Central memory CD8-positive, alpha-beta T cell (primary cell): Measurements from ENCODE around the gene MAGEB18.

Experiments used
- ATAC-seq: fragments of 150-1000 bp; cut with Tn5 transposase; replicated peaks from 2 replicates; pipeline ENCODE4 v1.10.0; 2022; ENCODE audit warnings: mild to moderate bottlenecking, moderate FRiP score, moderate number of reproducible peaks; ENCODE audit not compliant: poor library complexity, severe bottlenecking; ENCODE audit errors: extremely low read depth
- DNase-seq, 2 donors: peaks; one replicate each; pipeline ENCODE4 v3.0.0; 2021; ENCODE audit warnings: low spot score in 2 of 2
- H3K27ac Mint-ChIP-seq: one replicate; pipeline ENCODE4 v1.8.0; 2022; ENCODE audit warnings: low read depth, mild to moderate bottlenecking, moderate library complexity, mixed read lengths
- H3K27me3 Mint-ChIP-seq: one replicate; pipeline ENCODE4 v1.8.0; 2022; ENCODE audit warnings: mixed read lengths
- H3K36me3 Mint-ChIP-seq: one replicate; pipeline ENCODE4 v1.8.0; 2022; ENCODE audit warnings: mild to moderate bottlenecking, moderate library complexity, mixed read lengths; ENCODE audit not compliant: insufficient read depth
- H3K4me1 Mint-ChIP-seq: one replicate; pipeline ENCODE4 v1.8.0; 2022; ENCODE audit warnings: mixed read lengths
- H3K4me3 Mint-ChIP-seq: one replicate; pipeline ENCODE4 v1.8.0; 2022; ENCODE audit warnings: mild to moderate bottlenecking, moderate library complexity, mixed read lengths
- H3K9me3 Mint-ChIP-seq: one replicate; pipeline ENCODE4 v1.8.0; 2022; ENCODE audit warnings: mixed read lengths

The MAGEB18 gene

DNA sequence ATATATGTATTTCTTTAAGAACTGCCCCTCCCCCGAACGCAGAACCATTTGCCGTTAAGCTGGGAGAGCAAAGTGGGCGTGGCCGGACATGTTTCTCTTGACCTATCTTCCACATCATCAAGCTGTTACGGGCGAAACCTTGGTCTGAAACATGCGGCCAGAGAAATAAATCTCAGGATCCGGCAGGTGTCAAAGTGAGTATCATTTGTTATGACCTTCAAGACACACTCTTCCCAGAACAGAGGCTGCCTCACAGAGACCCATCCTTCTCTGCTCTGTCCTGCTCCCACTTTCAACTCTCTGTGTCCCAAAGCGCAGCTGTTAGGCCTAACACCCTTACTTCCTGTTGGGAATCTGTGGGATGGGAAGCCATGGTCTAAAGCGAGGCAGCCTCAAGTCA, at the start of gene MAGEB18:
MAGEB18 (plus strand) TSS at position 70 of the 400 bp plus-strand sequence. CDS start 643 bp downstream, outside the sequence.
- no peaks in the 10 kb centered on the region for H3K4me1 Mint-ChIP-seq
- H3K9me3 Mint-ChIP-seq: peaks cover 4% of the 10 kb centered on the region
- H3K27ac Mint-ChIP-seq: no peak within 1 kb of the TSS
- no peak for ATAC-seq
- no peak for DNase-seq
- no peak within 1 kb of the TSS for H3K4me3 Mint-ChIP-seq
- no peaks in the 10 kb centered on the region for H3K27me3 Mint-ChIP-seq
- H3K36me3 Mint-ChIP-seq: no peaks in the 10 kb centered on the region

DNA sequence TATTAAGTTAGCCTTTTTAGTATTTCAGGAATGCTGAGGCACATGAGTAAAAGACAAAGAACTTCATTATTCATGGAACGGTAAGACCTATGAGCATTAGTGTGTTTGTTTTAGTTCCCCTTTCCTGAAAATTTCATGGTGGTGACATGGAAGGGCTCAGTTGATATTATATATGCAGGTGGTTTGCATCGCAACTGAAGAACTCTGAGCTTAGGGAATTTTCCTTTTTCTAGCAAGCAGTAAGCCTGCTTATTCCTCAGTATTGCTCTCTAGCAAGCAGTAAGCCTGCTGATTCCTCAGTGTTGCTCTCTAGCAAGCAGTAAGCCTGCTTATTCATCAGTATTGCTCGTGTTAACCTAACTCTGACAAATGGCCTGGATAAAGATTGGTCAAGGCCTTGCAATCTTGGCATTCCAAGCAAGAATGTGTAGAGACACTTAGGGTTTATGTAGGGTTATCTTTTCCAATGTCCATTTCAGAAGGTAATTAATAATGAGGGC, 37.7 kb upstream of the MAGEB18 start:
- ATAC-seq (no peak), DNase-seq (no peak)
- Mint-ChIP-seq H3K4me1 (no peaks in the 10 kb centered on the region), H3K36me3 (no peaks in the 10 kb centered on the region), H3K27me3 (no peaks in the 10 kb centered on the region), H3K9me3 (no peaks in the 10 kb centered on the region), H3K4me3 (no peak overlapping the region), H3K27ac (no peak overlapping the region)

DNA sequence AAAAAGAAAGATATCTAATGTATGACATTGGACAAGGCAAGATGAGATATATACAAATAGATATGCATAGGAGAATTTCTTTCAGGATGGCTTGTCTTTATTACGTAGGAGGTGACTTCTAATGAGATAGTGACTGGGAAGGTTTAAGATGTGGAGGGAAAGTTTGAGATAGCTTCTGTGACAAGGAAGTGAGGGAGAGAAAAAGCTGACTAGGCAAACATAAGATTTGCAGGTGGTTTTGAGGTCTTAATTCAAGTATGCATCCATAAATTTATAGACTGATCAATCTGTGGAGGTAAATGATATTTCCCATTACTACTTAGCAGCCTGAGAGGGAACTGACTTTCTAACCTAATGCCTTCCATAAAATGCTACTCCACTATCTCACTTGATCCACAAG, 29.0 kb upstream of the MAGEB18 start:
- H3K36me3 Mint-ChIP-seq: no peaks in the 10 kb centered on the region
- no peak for ATAC-seq
- DNase-seq: no peak
- H3K4me3 Mint-ChIP-seq: no peak overlapping the region
- no peaks in the 10 kb centered on the region for H3K9me3 Mint-ChIP-seq
- H3K27ac Mint-ChIP-seq: no peak overlapping the region
- no peaks in the 10 kb centered on the region for H3K27me3 Mint-ChIP-seq
- no peaks in the 10 kb centered on the region for H3K4me1 Mint-ChIP-seq

DNA sequence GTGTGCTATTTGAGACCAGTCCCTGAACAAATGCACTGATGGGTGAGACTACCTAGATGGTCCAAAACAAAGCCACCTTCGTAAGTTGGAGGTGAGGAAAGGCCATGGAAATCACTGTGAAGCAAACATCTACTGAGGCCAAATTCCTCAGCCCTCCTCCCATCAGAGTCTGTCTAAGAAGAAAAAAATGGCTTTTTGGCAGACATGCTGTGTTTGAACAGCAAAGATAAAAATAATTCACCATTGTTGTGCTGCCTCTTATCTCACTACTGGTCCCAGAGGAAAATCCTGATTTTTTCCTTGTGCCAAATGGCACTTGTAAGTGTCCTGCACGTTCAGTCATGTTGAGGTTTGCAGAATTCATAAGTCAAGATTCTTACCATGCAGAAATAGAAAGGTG, 7.9 kb downstream of the MAGEB18 start:
- Mint-ChIP-seq H3K27me3 (no peaks in the 10 kb centered on the region), H3K9me3 (peaks cover 4% of the 10 kb centered on the region), H3K4me3 (no peak overlapping the region), H3K4me1 (no peaks in the 10 kb centered on the region), H3K36me3 (no peaks in the 10 kb centered on the region), H3K27ac (no peak overlapping the region)
- ATAC-seq: no peak
- no peak for DNase-seq

DNA sequence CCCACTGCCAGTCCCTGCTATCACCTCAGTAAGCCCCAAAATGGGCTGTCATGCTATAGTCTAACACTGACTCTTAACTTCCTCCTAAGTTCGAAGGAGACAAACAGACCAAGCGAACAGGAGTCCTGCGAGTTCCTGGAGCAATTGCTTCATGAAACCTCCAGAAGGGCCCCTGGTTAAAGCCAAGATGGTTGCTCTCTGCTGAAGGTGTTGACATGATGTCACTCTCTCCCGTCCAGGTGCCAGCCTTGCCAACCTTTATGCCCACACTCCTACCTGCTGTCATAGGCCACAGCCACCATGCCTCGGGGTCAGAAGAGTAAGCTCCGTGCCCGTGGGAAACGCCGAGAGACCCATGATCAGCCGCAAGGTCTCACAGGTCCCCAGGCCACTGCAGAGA, 22.2 kb downstream of the MAGEB18 start, which contains the start of gene MAGEB6B:
MAGEB6B (plus strand) TSS at position 301 of the 400 bp plus-strand sequence; CDS start at position 301, 0 bp downstream.
- no peaks in the 10 kb centered on the region for H3K27me3 Mint-ChIP-seq
- H3K36me3 Mint-ChIP-seq: no peaks in the 10 kb centered on the region
- H3K9me3 Mint-ChIP-seq: no peaks in the 10 kb centered on the region
- H3K27ac Mint-ChIP-seq: no peak within 1 kb of the TSS
- no peak for ATAC-seq
- no peak within 1 kb of the TSS for H3K4me3 Mint-ChIP-seq
- DNase-seq: no peak
- H3K4me1 Mint-ChIP-seq: no peaks in the 10 kb centered on the region
